Muscle layer of duodenum (tissue), 2 donors: ENCODE measurements around the gene AKT1.
"Not testable (repeated sequence)": the region's sequence is repeated elsewhere in the genome, so short reads cannot be mapped to it uniquely, and the experiment has no call there.

Experiments
- H3K27ac ChIP-seq: one replicate; pipeline ENCODE4 v1.7.0; 2013; ENCODE audit warnings: mild to moderate bottlenecking, low read length
- H3K27me3 ChIP-seq: one replicate; pipeline ENCODE4 v1.7.0; 2013; ENCODE audit warnings: low read depth, mild to moderate bottlenecking, control low read depth, low read length
- H3K36me3 ChIP-seq, 2 donors: one replicate each; pipeline ENCODE4 v1.7.0; 2013; ENCODE audit warnings: low read length in 2 of 2, control low read depth in 1 of 2, mild to moderate bottlenecking in 1 of 2; ENCODE audit not compliant: insufficient read depth in 2 of 2, control insufficient read depth in 1 of 2
- H3K4me1 ChIP-seq, 2 donors: one replicate each; pipeline ENCODE4 v1.7.0; 2013; ENCODE audit warnings: low read length in 2 of 2, mild to moderate bottlenecking in 2 of 2, control low read depth in 1 of 2, moderate library complexity in 1 of 2; ENCODE audit not compliant: insufficient read depth in 2 of 2, control insufficient read depth in 1 of 2
- H3K4me3 ChIP-seq, 2 donors: one replicate each; pipeline ENCODE4 v1.7.0; 2013; ENCODE audit warnings: low read length in 2 of 2, low read depth in 1 of 2, mild to moderate bottlenecking in 1 of 2
- H3K9me3 ChIP-seq, 2 donors: one replicate each; pipeline ENCODE4 v1.7.0; 2013; ENCODE audit warnings: low read length in 2 of 2, control low read depth in 1 of 2, mild to moderate bottlenecking in 1 of 2; ENCODE audit not compliant: control insufficient read depth in 1 of 2
- donor health status: healthy.

Gene AKT1

GRCh38 chr14:104814701-104815100, 19.2 kb upstream of the AKT1 start:
- not testable (repeated sequence) for H3K27me3 ChIP-seq, H3K9me3 ChIP-seq, H3K27ac ChIP-seq, H3K36me3 ChIP-seq
- H3K4me3 ChIP-seq: peak overlapping the region in 1 of 2 donors; percentile 81
- peaks cover 3 to 28% of the 10 kb centered on the region in 2 donors for H3K4me1 ChIP-seq

DNA sequence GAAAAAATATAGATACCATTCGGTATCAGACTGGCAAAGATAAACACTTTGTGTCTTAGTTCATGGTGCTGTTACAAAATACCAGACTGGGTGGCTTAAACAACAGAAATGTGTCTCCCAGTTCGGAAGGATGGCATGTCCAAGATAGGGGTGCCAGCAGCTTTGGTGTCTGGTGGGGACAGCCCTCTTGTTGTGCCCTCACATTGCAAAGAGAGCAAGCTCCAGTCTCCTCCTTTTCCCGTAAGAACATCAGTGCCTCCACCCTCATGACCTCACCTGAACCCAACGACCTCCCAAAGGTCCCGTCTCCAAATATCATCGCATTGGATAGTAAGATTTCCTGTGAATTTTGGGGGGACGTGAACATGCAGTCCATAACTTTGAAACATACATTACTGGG, 17.7 kb upstream of the AKT1 start:
- H3K4me3 ChIP-seq: no peak overlapping the region
- no peaks in the 10 kb centered on the region for H3K9me3 ChIP-seq
- H3K27ac ChIP-seq: no peak overlapping the region
- peaks cover 0 to 4% of the 10 kb centered on the region in 2 donors for H3K36me3 ChIP-seq
- peaks cover 3 to 28% of the 10 kb centered on the region in 2 donors for H3K4me1 ChIP-seq
- no peaks in the 10 kb centered on the region for H3K27me3 ChIP-seq

DNA sequence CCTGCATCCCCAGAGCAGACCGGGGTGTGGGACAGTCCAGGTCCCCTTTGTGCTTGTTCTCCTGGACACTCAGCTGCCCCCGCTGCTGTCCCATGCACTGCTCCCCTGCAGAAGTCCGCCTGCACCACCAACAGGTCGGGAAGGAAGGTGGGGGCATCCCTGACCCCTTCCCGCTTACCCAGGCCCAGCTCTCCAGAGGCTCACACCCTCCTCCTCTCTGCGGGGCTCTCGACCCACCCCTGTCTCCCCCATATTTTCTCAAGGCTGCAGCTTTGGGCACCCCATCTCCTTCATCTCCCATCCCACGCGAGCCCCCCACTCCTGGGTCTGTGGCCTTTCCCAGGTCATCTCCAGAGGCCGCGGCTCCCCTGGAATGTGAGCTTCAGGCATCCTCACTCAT, 14.8 kb upstream of the AKT1 start:
- H3K9me3 ChIP-seq: no peaks in the 10 kb centered on the region
- H3K4me3 ChIP-seq: no peak overlapping the region
- peaks cover 0 to 16% of the 10 kb centered on the region in 2 donors for H3K4me1 ChIP-seq
- H3K27ac ChIP-seq: no peak overlapping the region
- no peaks in the 10 kb centered on the region for H3K36me3 ChIP-seq
- no peaks in the 10 kb centered on the region for H3K27me3 ChIP-seq

GRCh38 chr14:104808456-104808855, 12.9 kb upstream of the AKT1 start:
- no peak overlapping the region for H3K27ac ChIP-seq
- no peaks in the 10 kb centered on the region for H3K27me3 ChIP-seq
- H3K9me3 ChIP-seq: no peaks in the 10 kb centered on the region
- H3K36me3 ChIP-seq: no peaks in the 10 kb centered on the region
- peaks cover 0 to under 1% of the 10 kb centered on the region in 2 donors for H3K4me1 ChIP-seq
- no peak overlapping the region for H3K4me3 ChIP-seq

GRCh38 chr14:104806625-104807465, 11.3 kb upstream of the AKT1 start:
- H3K9me3 ChIP-seq: no peaks in the 10 kb centered on the region
- no peaks in the 10 kb centered on the region for H3K27me3 ChIP-seq
- no peak overlapping the region for H3K27ac ChIP-seq
- no peak overlapping the region for H3K4me3 ChIP-seq
- peaks cover 0 to 16% of the 10 kb centered on the region in 2 donors for H3K4me1 ChIP-seq
- no peaks in the 10 kb centered on the region for H3K36me3 ChIP-seq

DNA sequence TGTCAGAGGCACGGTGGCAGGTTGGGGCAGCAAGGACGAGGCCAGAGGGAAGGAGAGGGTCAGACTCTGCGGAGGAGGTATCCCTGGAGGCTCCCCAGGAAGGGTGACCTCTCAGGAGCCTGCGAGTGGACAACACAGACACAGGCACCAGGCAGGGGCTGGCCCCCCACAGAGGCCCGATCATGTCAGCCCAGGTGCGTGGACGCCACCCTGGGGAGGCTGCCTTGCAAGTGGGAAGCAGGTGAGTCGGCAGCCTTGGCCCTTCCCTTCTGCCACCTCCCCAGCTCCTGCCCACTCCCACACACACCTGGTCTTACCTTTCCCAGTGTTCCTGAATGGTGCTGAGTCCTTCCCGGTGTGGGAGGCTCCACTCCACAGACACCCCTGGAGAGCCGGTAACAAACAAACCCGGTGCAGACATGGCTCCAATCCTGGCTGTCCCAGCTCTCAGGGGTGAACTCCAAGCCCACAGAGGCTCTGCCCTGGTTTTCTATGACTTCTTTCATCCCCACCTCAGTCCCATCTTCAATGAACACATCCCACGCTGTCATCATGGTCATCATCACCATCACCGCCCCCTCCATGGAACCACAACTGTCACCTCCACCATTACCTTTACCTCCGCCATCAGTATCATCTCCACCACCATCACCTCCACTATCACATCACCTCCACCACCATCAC, 10.5 kb upstream of the AKT1 start:
- Histone ChIP-seq H3K4me3 (no peak overlapping the region), H3K27ac (no peak overlapping the region), H3K4me1 (peaks cover 3 to 24% of the 10 kb centered on the region in 2 donors), H3K9me3 (no peaks in the 10 kb centered on the region), H3K36me3 (no peaks in the 10 kb centered on the region), H3K27me3 (no peaks in the 10 kb centered on the region)

DNA sequence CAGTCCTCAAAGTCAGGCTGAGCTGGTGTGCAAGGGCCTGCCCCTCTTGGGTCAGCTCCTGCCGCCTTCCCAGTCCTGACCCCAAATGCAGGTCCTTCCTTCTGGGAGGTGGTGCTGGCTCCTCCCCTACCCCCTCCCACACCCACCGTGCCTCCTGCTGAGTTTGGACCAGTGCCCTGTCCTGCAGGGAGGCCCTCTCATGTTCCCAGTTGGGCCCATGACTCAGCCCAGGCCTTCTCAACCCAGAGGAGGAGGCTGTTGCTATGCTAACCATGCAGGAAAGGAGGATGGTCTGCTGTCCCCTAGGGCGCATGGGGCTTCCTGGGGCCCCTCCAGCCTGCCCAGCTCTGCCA, 9.8 kb upstream of the AKT1 start:
- H3K27me3 ChIP-seq: no peaks in the 10 kb centered on the region
- H3K4me3 ChIP-seq: no peak overlapping the region
- no peaks in the 10 kb centered on the region for H3K9me3 ChIP-seq
- H3K36me3 ChIP-seq: no peaks in the 10 kb centered on the region
- H3K27ac ChIP-seq: no peak overlapping the region
- peaks cover 3 to 25% of the 10 kb centered on the region in 2 donors for H3K4me1 ChIP-seq

DNA sequence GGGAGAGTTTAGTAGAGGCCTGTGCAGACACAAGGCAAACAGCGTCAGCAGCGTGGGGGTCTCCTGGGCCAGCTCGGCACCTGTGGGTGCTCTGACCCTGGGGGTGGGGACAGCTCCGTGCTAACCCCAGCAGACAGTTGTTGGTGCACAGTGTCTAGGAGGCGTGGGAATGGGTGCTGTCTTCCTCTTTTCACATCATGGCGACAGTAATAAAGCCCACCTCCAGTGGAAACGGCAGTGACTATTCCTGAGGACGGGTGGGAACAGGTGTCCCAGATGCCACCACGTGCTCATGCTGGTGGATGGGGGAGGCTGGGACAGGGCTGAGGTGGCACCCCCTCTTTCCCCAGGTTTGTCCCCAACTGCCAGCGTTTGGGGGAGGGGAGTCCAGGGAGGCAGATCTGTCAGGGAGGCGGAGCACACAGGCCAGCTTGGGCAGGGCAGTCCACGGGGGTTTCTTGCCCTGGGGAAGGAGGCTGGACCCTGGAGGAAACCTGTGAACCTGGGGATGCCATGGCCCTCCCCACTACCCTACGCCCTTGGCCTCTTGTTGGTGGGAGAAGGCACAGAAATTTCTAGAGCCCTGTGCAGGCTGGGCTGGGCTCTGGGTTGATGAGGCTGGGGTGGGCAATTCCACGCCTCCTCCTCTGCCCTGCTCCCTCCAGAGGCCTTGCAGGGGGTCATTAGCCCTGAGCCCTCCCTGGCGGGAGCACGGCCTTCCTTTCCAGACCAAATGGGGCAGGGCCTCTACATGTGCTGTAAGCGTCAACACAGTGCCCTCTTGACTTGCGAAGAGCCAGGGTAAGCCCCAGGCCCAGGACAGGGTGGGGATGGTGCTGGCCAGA, 9.2 kb upstream of the AKT1 start:
- Histone ChIP-seq H3K27me3 (no peaks in the 10 kb centered on the region), H3K4me1 (peaks cover 5 to 25% of the 10 kb centered on the region in 2 donors), H3K36me3 (no peaks in the 10 kb centered on the region), H3K9me3 (no peaks in the 10 kb centered on the region), H3K27ac (no peak overlapping the region), H3K4me3 (no peak overlapping the region)

- Histone ChIP-seq H3K27me3 (no peaks in the 10 kb centered on the region), H3K4me3 (no peak overlapping the region), H3K4me1 (peaks cover 11 to 25% of the 10 kb centered on the region in 2 donors), H3K27ac (no peak overlapping the region), H3K36me3 (no peaks in the 10 kb centered on the region), H3K9me3 (no peaks in the 10 kb centered on the region)
These were observed 8.4 kb upstream of the AKT1 start for GRCh38 chr14:104803912-104804410.

GRCh38 chr14:104803280-104803911, 7.8 kb upstream of the AKT1 start:
- no peaks in the 10 kb centered on the region for H3K36me3 ChIP-seq
- peaks cover 11 to 25% of the 10 kb centered on the region in 2 donors for H3K4me1 ChIP-seq
- H3K27me3 ChIP-seq: no peaks in the 10 kb centered on the region
- H3K9me3 ChIP-seq: no peaks in the 10 kb centered on the region
- H3K27ac ChIP-seq: no peak overlapping the region
- no peak overlapping the region for H3K4me3 ChIP-seq
